Gastroesophageal sphincter (tissue), 3 donors: Measurements from ENCODE around the gene OLFM4.

ENCODE experiments used
- POLR2A ChIP-seq, 2 donors: fragments of 450-650 bp; IDR thresholded peaks; one replicate each; pipeline ENCODE4 v1.6.1; 2017; ENCODE audit warnings: antibody characterized with exemption in 2 of 2, mild to moderate bottlenecking in 2 of 2, moderate library complexity in 1 of 2
- TF ChIP-seq, protein P1 (sequence below), 4 experiments: fragments of 200-600 bp in 2 of 4; fragments of 450-650 bp in 2 of 4; sonication (generic) in 1 of 4; IDR thresholded peaks; one replicate each; pipeline ENCODE4 v1.5.1; 2017 to 2019; ENCODE audit warnings: antibody characterized with exemption in 4 of 4, mild to moderate bottlenecking in 2 of 4, moderate library complexity in 2 of 4

DNA sequence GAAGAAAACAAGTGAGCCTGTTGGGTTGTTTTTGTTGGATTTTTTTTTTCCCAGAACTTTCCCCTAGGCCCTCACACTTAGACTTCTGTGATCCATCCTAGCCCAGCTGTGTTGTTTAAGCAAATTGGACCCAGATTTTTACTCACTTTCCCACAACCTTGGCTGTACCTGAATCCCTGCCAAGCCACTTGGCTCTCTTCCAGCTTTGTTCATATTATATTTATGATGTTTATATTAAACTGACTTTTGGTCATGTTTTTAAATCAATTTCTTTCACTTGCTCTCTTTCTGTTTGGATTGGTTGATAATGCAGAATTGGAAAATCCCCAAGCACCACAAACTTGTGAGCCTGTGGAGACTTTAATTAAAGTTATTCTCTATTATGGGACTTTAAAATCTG is 16.6 kb downstream of the OLFM4 start:
- TF ChIP-seq, protein P1, sequence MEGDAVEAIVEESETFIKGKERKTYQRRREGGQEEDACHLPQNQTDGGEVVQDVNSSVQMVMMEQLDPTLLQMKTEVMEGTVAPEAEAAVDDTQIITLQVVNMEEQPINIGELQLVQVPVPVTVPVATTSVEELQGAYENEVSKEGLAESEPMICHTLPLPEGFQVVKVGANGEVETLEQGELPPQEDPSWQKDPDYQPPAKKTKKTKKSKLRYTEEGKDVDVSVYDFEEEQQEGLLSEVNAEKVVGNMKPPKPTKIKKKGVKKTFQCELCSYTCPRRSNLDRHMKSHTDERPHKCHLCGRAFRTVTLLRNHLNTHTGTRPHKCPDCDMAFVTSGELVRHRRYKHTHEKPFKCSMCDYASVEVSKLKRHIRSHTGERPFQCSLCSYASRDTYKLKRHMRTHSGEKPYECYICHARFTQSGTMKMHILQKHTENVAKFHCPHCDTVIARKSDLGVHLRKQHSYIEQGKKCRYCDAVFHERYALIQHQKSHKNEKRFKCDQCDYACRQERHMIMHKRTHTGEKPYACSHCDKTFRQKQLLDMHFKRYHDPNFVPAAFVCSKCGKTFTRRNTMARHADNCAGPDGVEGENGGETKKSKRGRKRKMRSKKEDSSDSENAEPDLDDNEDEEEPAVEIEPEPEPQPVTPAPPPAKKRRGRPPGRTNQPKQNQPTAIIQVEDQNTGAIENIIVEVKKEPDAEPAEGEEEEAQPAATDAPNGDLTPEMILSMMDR (IDR thresholded peaks at IDR 0.05), result no peak
- no peak for TF ChIP-seq POLR2A (IDR thresholded peaks at IDR 0.05)
